T-helper 2 cell treated with Interferon-gamma antibody and Interleukin-4, amounts not matched to agents 5 μg/mL and 100 μg/mL, for 36 hours (primary cell): ENCODE results near the gene NRG2.

Source experiments
- DNase-seq: peaks from one replicate; pipeline ENCODE4 v3.0.0; 2021; ENCODE audit warnings: low spot score
- H3K27ac Mint-ChIP-seq: one replicate; pipeline ENCODE4 v1.8.0; 2021; ENCODE audit warnings: mild to moderate bottlenecking, mixed read lengths
- H3K27me3 Mint-ChIP-seq: one replicate; pipeline ENCODE4 v1.8.0; 2021; ENCODE audit warnings: low read depth, mixed read lengths
- H3K36me3 Mint-ChIP-seq: one replicate; pipeline ENCODE4 v1.8.0; 2021; ENCODE audit warnings: low read depth, mixed read lengths
- H3K4me1 Mint-ChIP-seq: one replicate; pipeline ENCODE4 v1.8.0; 2021; ENCODE audit warnings: low read depth, mixed read lengths
- H3K4me3 Mint-ChIP-seq: one replicate; pipeline ENCODE4 v1.8.0; 2022; ENCODE audit warnings: mild to moderate bottlenecking, moderate library complexity, mixed read lengths
- H3K9me3 Mint-ChIP-seq: one replicate; pipeline ENCODE4 v1.8.0; 2021; ENCODE audit warnings: mixed read lengths

The NRG2 gene

GRCh38 chr5:139901986-139902385 is 141.1 kb downstream of the NRG2 start:
- H3K4me3 Mint-ChIP-seq: no peak overlapping the region
- H3K9me3 Mint-ChIP-seq: no peaks in the 10 kb centered on the region
- no peak overlapping the region for H3K27ac Mint-ChIP-seq
- peaks cover 37% of the 10 kb centered on the region for H3K27me3 Mint-ChIP-seq
- H3K4me1 Mint-ChIP-seq: no peaks in the 10 kb centered on the region
- no peak for DNase-seq
- no peaks in the 10 kb centered on the region for H3K36me3 Mint-ChIP-seq

GRCh38 chr5:139901251-139901575 is 141.9 kb downstream of the NRG2 start:
- H3K4me3 Mint-ChIP-seq: no peak overlapping the region
- H3K27ac Mint-ChIP-seq: no peak overlapping the region
- DNase-seq: no peak
- H3K27me3 Mint-ChIP-seq: peaks cover 37% of the 10 kb centered on the region
- no peaks in the 10 kb centered on the region for H3K4me1 Mint-ChIP-seq
- no peaks in the 10 kb centered on the region for H3K36me3 Mint-ChIP-seq
- no peaks in the 10 kb centered on the region for H3K9me3 Mint-ChIP-seq

DNA sequence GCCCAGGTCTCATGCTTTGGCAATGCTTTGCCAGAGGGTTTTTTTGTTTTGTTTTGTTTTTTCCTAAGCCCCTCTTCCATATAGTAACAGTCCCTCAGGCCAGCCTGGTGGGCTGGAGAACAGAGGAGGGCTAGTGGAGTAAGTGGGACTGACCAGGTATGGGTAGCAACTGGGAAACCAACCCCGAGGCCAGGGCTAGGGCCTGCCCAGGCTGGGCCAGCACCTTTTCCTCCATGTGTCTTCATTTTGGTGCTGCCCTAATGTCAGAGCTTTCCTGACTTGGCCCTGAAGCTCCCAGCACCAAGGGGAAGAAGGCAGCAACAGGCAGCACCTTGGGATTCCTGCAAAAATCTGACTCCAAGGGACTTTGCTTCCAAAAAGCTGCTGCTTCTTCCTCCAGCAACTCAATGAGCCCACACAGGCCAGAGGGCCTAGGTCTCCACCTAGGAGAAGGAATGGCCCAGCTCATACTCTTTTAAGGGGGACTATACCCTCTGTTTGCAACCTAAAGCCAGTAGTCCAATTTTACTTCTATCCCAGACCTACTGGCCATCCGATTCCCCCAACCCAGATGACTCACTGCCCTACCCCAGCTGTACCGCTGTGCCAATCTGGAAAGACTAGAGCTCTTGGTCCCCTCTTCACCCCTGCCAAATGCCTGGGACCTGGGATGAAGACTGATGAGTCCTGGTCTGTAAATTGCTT is 142.4 kb downstream of the NRG2 start:
- no peaks in the 10 kb centered on the region for H3K36me3 Mint-ChIP-seq
- no peak overlapping the region for H3K27ac Mint-ChIP-seq
- peaks cover 37% of the 10 kb centered on the region for H3K27me3 Mint-ChIP-seq
- H3K4me3 Mint-ChIP-seq: no peak overlapping the region
- no peak for DNase-seq
- no peaks in the 10 kb centered on the region for H3K9me3 Mint-ChIP-seq
- H3K4me1 Mint-ChIP-seq: no peaks in the 10 kb centered on the region

DNA sequence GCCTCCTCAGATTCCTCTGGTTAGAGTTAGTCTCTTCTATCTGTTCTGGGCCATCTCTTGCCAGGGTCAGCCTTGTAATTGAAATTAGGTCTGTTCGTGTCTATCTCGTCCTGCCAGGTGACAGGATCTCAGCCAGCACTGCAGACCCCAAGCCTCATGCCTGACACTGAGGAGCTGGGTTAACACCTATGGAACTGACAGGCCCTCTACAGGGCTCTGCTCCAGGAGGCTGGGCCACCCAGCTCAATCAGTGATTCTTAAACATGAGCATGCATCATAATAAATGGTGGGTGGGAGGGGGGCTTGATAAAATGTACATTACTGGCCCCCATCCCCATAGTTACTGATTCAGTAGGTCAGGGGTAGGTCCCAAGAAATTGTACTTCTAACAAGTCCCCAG is 144.1 kb downstream of the NRG2 start:
- no peak for DNase-seq
- Mint-ChIP-seq H3K9me3 (no peaks in the 10 kb centered on the region), H3K4me3 (no peak overlapping the region), H3K27me3 (peaks cover 40% of the 10 kb centered on the region), H3K27ac (no peak overlapping the region), H3K4me1 (no peaks in the 10 kb centered on the region), H3K36me3 (no peaks in the 10 kb centered on the region)

DNA sequence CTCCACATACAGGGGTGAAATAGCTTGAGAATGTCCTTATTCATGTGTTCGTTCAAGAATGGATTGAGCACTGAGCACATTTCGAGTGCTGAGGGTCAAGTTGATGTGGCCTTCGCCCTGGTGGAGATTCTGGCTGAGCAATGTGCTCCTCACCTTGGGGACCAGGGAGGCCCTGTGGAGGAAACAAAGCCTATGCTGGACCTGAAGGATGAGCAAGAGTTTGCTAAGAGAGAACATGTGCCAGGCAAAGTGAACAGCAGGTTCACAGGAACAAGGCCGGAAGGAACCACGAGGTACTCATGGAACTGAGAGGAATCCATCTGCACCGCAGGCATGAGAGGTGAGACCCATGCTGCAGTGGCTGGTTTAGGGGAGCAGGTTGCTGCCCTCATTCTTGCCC is 145.1 kb downstream of the NRG2 start:
- Mint-ChIP-seq H3K27ac (no peak overlapping the region), H3K4me3 (no peak overlapping the region), H3K4me1 (no peaks in the 10 kb centered on the region), H3K27me3 (peaks cover 32% of the 10 kb centered on the region), H3K9me3 (no peaks in the 10 kb centered on the region), H3K36me3 (no peaks in the 10 kb centered on the region)
- DNase-seq: no peak

- H3K4me1 Mint-ChIP-seq: no peaks in the 10 kb centered on the region
- no peak overlapping the region for H3K4me3 Mint-ChIP-seq
- peaks cover 26% of the 10 kb centered on the region for H3K27me3 Mint-ChIP-seq
- no peak for DNase-seq
- H3K9me3 Mint-ChIP-seq: no peaks in the 10 kb centered on the region
- H3K36me3 Mint-ChIP-seq: no peaks in the 10 kb centered on the region
- no peak overlapping the region for H3K27ac Mint-ChIP-seq
Measured at GRCh38 chr5:139897342-139897741, 145.8 kb downstream of the NRG2 start.

DNA sequence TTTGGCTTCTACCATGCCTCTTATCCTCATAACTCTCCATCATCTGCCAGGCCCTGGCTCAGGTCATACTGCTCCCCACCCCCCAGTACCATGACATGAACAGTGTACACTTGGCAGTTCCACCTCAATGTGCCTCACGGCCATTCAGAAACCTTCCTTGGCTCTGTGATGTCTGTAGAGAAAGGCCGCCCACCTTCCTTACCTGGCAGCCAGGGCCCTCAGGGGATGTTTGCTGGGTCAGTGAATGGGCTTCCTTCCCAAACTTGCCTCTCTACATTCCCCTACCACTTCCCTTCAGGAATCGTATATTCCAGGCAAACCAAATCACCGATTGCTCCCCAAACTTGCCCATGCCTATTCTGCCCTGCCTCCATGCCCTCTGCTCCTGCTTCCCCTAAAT is 146.4 kb downstream of the NRG2 start:
- no peak for DNase-seq
- H3K4me1 Mint-ChIP-seq: no peaks in the 10 kb centered on the region
- H3K27ac Mint-ChIP-seq: no peak overlapping the region
- H3K27me3 Mint-ChIP-seq: peaks cover 21% of the 10 kb centered on the region
- H3K4me3 Mint-ChIP-seq: no peak overlapping the region
- H3K36me3 Mint-ChIP-seq: no peaks in the 10 kb centered on the region
- H3K9me3 Mint-ChIP-seq: no peaks in the 10 kb centered on the region

DNA sequence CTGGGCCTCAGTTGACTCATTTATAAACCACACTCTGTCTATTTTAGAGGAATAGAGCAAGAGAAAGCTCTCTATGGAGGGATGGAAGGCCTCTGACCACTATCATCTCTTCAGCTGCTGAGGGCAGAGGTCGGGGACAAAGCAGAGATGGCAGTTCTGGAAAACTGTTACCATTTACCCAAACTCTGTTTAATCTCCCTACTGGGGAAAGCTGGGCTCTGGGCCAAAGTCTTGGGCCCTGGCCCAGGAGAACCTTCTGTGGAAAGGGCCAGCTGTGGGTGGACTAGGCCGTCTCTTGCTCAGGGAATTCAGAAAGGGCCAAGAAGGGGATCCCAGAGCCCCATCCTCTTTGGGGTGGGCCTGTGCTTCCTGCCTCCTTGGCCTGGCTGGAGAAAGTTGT is 147.5 kb downstream of the NRG2 start:
- no peaks in the 10 kb centered on the region for H3K36me3 Mint-ChIP-seq
- no peak overlapping the region for H3K4me3 Mint-ChIP-seq
- no peaks in the 10 kb centered on the region for H3K4me1 Mint-ChIP-seq
- no peak overlapping the region for H3K27ac Mint-ChIP-seq
- H3K27me3 Mint-ChIP-seq: peaks cover 14% of the 10 kb centered on the region
- no peaks in the 10 kb centered on the region for H3K9me3 Mint-ChIP-seq
- no peak for DNase-seq

DNA sequence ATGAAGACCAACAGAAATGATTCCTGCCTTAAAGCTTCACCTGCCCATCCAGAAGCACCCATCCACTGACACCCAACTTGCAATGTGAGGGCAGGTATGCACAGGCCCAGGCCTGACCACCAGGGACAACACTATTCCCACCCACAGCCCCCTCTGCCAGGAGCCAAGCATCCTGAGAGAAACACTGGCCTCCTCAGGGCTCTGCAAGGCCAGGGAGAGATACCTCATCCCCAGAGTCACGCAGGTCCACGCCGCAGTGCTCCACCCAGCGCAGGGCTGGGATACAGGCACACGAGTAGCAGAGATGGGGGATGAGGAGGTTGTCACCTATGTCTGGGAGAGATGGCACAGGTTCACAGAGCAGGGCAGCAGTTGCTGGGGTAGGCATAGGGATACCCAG is 148.1 kb downstream of the NRG2 start:
- Mint-ChIP-seq H3K36me3 (no peaks in the 10 kb centered on the region), H3K4me3 (no peak overlapping the region), H3K4me1 (no peaks in the 10 kb centered on the region), H3K27ac (no peak overlapping the region), H3K27me3 (peaks cover 16% of the 10 kb centered on the region), H3K9me3 (no peaks in the 10 kb centered on the region)
- DNase-seq: no peak

GRCh38 chr5:139893873-139894272 is 149.2 kb downstream of the NRG2 start:
- Mint-ChIP-seq H3K4me1 (peaks cover 1% of the 10 kb centered on the region), H3K36me3 (no peaks in the 10 kb centered on the region), H3K9me3 (no peaks in the 10 kb centered on the region), H3K27me3 (peaks cover 14% of the 10 kb centered on the region), H3K27ac (no peak overlapping the region), H3K4me3 (no peak overlapping the region)
- no peak for DNase-seq

DNA sequence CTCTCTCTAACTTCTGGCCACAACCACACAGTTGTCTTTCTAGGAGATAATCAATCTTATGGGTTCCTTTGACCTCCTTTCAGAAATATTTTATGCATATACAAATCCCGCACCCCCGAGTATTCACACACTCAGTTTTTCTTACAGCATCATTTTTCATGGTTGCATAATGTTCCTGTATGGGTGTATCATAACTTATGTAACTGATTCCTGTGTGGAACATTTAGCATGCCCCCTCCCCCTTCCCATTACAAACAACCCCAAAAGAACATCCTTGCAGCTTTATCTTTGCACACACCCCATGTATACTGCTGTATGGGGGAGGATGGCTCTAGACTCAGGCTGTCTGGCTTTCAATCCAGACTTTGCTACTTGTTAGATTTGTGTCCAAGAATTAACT is 153.7 kb downstream of the NRG2 start:
- Mint-ChIP-seq H3K4me3 (no peak overlapping the region), H3K4me1 (peaks cover 2% of the 10 kb centered on the region), H3K9me3 (no peaks in the 10 kb centered on the region), H3K36me3 (no peaks in the 10 kb centered on the region), H3K27ac (no peak overlapping the region), H3K27me3 (peaks cover 6% of the 10 kb centered on the region)
- DNase-seq: no peak

- H3K36me3 Mint-ChIP-seq: no peaks in the 10 kb centered on the region
- H3K4me1 Mint-ChIP-seq: peaks cover 2% of the 10 kb centered on the region
- no peak overlapping the region for H3K4me3 Mint-ChIP-seq
- H3K9me3 Mint-ChIP-seq: no peaks in the 10 kb centered on the region
- DNase-seq: no peak
- peaks cover 6% of the 10 kb centered on the region for H3K27me3 Mint-ChIP-seq
- H3K27ac Mint-ChIP-seq: no peak overlapping the region
Measured at GRCh38 chr5:139888370-139888769, 154.7 kb downstream of the NRG2 start.

DNA sequence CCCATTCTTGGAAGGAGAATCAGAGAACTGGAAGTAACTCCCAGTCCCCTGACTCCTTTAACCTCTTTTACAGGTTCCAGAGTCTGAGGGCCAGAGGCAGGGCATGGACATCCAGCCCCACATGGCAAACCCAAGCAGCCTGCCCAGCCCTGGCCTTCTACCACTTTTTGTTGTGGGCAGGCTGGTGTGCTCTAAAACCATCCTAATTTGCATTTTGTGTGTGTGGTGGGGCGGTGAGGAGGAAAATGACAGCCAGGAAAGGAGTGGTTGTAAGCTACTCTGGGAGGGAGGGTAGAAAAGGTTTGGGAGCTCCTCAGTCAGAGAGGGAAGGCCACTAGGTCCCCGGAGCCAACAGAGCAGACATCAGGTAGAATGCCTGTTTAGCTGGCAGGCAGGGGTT is 156.9 kb downstream of the NRG2 start:
- Mint-ChIP-seq H3K36me3 (no peaks in the 10 kb centered on the region), H3K27ac (no peak overlapping the region), H3K9me3 (no peaks in the 10 kb centered on the region), H3K27me3 (peaks cover 6% of the 10 kb centered on the region), H3K4me3 (no peak overlapping the region), H3K4me1 (peaks cover 2% of the 10 kb centered on the region)
- no peak for DNase-seq

GRCh38 chr5:139885857-139886208 is 157.3 kb downstream of the NRG2 start:
- Mint-ChIP-seq H3K9me3 (no peaks in the 10 kb centered on the region), H3K27me3 (peaks cover 6% of the 10 kb centered on the region), H3K36me3 (no peaks in the 10 kb centered on the region), H3K4me1 (peaks cover 2% of the 10 kb centered on the region), H3K4me3 (no peak overlapping the region), H3K27ac (no peak overlapping the region)
- no peak for DNase-seq

DNA sequence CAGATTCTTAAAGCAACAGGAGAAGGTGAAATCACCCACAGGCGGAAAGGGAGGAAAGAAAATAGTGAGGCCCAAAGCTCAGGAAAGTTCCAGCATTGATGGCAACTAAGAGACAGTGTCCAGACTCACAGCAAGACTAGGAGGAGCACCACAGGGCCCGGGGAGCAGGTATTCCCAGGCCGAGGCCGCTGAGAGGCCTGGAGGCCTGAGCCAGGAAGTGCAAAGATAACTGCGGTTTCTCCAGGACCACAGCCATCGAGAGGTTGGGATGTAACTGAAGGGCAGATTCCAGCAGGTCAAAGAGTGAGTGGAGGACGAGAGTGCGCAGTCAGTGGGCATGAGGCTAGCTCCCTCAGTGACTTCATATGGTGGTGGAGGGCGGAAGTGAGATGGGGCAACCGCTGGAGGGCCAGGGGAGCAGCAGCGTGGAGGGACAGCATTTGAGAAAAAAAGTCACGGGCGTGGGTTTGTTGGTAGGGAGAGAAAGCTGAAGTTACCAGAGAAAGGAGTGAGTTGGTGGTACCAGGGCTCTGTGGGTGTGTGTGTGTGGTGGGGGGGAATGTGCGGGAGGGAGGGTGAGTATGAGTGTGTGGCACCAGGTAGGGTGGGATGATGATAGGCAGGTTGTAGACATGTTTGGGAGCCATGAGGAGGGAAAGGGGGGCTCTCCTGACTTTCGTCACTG is 157.8 kb downstream of the NRG2 start:
- peaks cover 2% of the 10 kb centered on the region for H3K4me1 Mint-ChIP-seq
- peaks cover under 1% of the 10 kb centered on the region for H3K27me3 Mint-ChIP-seq
- no peaks in the 10 kb centered on the region for H3K9me3 Mint-ChIP-seq
- no peak overlapping the region for H3K27ac Mint-ChIP-seq
- no peak overlapping the region for H3K4me3 Mint-ChIP-seq
- H3K36me3 Mint-ChIP-seq: no peaks in the 10 kb centered on the region
- DNase-seq: no peak
